ENCODE results near the gene TYK2.

TYK2 gene

GRCh38 chr19:10305139-10305806 is 75.1 kb downstream of the TYK2 start:
- DNase-seq = no peak
